DOHH2 (cell line): ENCODE measurements around the gene MPHOSPH9.

Experiments used
- EZH2phosphoT487 ChIP-seq: fragments of 200-600 bp; sonication (generic); IDR thresholded peaks from 2 replicates; pipeline ENCODE4 v1.6.1; 2017; ENCODE audit warnings: borderline replicate concordance, mild to moderate bottlenecking, antibody characterized with exemption, low read length, moderate library complexity, mixed read lengths
- TF ChIP-seq, protein P1 (sequence below): fragments of 200-600 bp; sonication (generic); IDR thresholded peaks from one replicate; pipeline ENCODE4 v1.5.1; 2014; ENCODE audit warnings: antibody characterized with exemption, mild to moderate bottlenecking, low read depth, low read length; ENCODE audit not compliant: poor library complexity, severe bottlenecking

DNA sequence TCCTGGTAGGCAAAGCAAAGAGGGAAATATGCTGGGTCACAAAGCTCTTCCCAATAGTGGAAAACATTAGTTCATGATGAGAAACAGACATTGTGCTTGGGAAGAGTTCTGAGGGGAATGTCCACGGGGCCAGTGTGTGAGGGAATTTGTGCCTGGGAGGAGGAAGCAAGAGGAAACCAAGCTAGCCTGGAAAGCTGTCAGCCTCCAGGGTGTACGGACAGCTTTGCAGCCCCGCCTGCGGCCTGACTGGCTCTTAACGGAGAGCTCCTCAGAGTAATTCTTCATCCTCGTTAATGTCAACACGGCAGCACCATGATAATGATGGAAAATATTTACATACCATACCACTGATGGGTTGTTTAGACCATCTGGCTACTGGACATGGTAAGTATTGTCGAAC, 114.4 kb downstream of the MPHOSPH9 start:
- TF ChIP-seq, protein P1, sequence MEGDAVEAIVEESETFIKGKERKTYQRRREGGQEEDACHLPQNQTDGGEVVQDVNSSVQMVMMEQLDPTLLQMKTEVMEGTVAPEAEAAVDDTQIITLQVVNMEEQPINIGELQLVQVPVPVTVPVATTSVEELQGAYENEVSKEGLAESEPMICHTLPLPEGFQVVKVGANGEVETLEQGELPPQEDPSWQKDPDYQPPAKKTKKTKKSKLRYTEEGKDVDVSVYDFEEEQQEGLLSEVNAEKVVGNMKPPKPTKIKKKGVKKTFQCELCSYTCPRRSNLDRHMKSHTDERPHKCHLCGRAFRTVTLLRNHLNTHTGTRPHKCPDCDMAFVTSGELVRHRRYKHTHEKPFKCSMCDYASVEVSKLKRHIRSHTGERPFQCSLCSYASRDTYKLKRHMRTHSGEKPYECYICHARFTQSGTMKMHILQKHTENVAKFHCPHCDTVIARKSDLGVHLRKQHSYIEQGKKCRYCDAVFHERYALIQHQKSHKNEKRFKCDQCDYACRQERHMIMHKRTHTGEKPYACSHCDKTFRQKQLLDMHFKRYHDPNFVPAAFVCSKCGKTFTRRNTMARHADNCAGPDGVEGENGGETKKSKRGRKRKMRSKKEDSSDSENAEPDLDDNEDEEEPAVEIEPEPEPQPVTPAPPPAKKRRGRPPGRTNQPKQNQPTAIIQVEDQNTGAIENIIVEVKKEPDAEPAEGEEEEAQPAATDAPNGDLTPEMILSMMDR: no peak
- no peak for TF ChIP-seq EZH2phosphoT487
